SK-N-SH (cell line): ENCODE data around the gene MGME1. TPM values are rescaled to one million over a fixed set of nuclear protein-coding genes. Genes with fewer than 3 reads are reported as not detected.
A peak's percentile ranks its signal among the peaks of the same experiment; 100 is the strongest.

Experiments
- CTCF ChIA-PET: fragments of 300-600, 350-600 bp; formaldehyde crosslinking; extraction: SDS; loops from one replicate; lab custom pipeline; 2021; lab: Yijun Ruan, JAX
- POLR2A ChIA-PET: fragments of 350-600 bp; sonication (Branson Sonifier 250); formaldehyde crosslinking; extraction: SDS; loops from one replicate; lab custom pipeline; 2020; ENCODE audit warnings: antibody characterized with exemption, inconsistent platforms; lab: Yijun Ruan, JAX
- DNase-seq: peaks from one replicate; pipeline ENCODE4 v3.0.0; 2012
- H2AFZ ChIP-seq: fragments of 200-600 bp; sonication (generic); 2 replicates; pipeline ENCODE4 v1.8.1; 2016; ENCODE audit warnings: antibody characterized with exemption, mild to moderate bottlenecking, low read depth
- H3F3A ChIP-seq: fragments of 200-600 bp; sonication (generic); replicated peaks from 2 replicates; pipeline ENCODE3; 2016; ENCODE audit warnings: antibody characterized with exemption, mild to moderate bottlenecking; ENCODE audit not compliant: insufficient read depth
- H3K27ac ChIP-seq, 2 experiments: fragments of 200-500 bp in 1 of 2; fragments of 200-600 bp in 1 of 2; sonication (Bioruptor generic) in 1 of 2; sonication (generic), shearing (Covaris generic) in 1 of 2; 2 replicates each; pipeline versions ENCODE4 v1.5.1 to v1.6.1; 2014 to 2016; ENCODE audit warnings: low read depth in 2 of 2, inconsistent platforms in 1 of 2, low read length in 1 of 2, mild to moderate bottlenecking in 1 of 2, mixed read lengths in 1 of 2
- H3K27me3 ChIP-seq: fragments of 200-600 bp; sonication (generic), shearing (Covaris generic); 2 replicates; pipeline ENCODE4 v1.6.1; 2016; ENCODE audit warnings: mixed run types; ENCODE audit not compliant: insufficient read depth
- H3K36me3 ChIP-seq, 2 experiments: fragments of 200-500 bp in 1 of 2; fragments of 200-600 bp in 1 of 2; sonication (Bioruptor generic) in 1 of 2; sonication (generic) in 1 of 2; replicated peaks in 1 of 2; 2 replicates each; pipeline versions ENCODE3 to v1.5.1; 2014 to 2016; ENCODE audit warnings: low read length in 1 of 2, mild to moderate bottlenecking in 1 of 2; ENCODE audit not compliant: insufficient read depth in 2 of 2, control insufficient read depth in 1 of 2
- H3K4me1 ChIP-seq, 2 experiments: fragments of 200-500 bp in 1 of 2; fragments of 200-600 bp in 1 of 2; sonication (Bioruptor generic) in 1 of 2; sonication (generic), shearing (Covaris generic) in 1 of 2; 2 replicates each; pipeline versions ENCODE4 v1.5.1 to v1.6.1; 2014 to 2016; ENCODE audit warnings: low read depth in 1 of 2, low read length in 1 of 2, mixed run types in 1 of 2; ENCODE audit not compliant: insufficient read depth in 2 of 2, control insufficient read depth in 1 of 2
- H3K4me2 ChIP-seq: fragments of 200-600 bp; sonication (generic), shearing (Covaris generic); 2 replicates; pipeline ENCODE4 v1.6.1; 2017; ENCODE audit warnings: mixed run types
- H3K4me3 ChIP-seq, 2 experiments: fragments of 200-500 bp in 1 of 2; fragments of 200-600 bp in 1 of 2; sonication (Bioruptor generic) in 1 of 2; sonication (generic), shearing (Covaris generic) in 1 of 2; 2 replicates each; pipeline versions ENCODE4 v1.5.1 to v1.8.1; 2014 to 2016; ENCODE audit warnings: low read depth in 2 of 2, inconsistent platforms in 1 of 2, low read length in 1 of 2, mild to moderate bottlenecking in 1 of 2, mixed read lengths in 1 of 2, moderate library complexity in 1 of 2
- H3K79me2 ChIP-seq: fragments of 200-600 bp; sonication (generic); 2 replicates; pipeline ENCODE4 v1.8.1; 2017; ENCODE audit warnings: mild to moderate bottlenecking; ENCODE audit not compliant: insufficient read depth
- H3K9ac ChIP-seq: fragments of 200-600 bp; sonication (generic); 2 replicates; pipeline ENCODE4 v1.6.1; 2017; ENCODE audit warnings: mixed run types
- H3K9me2 ChIP-seq: fragments of 200-600 bp; sonication (generic); 2 replicates; pipeline ENCODE4 v1.6.1; 2017; ENCODE audit warnings: mixed run types
- H3K9me3 ChIP-seq: fragments of 200-600 bp; sonication (generic); 2 replicates; pipeline ENCODE4 v1.6.1; 2017; ENCODE audit warnings: mixed run types, mild to moderate bottlenecking, moderate library complexity
- H4K20me1 ChIP-seq: fragments of 200-600 bp; sonication (generic); 2 replicates; pipeline ENCODE4 v1.6.1; 2017; ENCODE audit warnings: mild to moderate bottlenecking, mixed run types; ENCODE audit not compliant: insufficient read depth
- CHD2 ChIP-seq: fragments of 150-350 bp; IDR thresholded peaks from 2 replicates; pipeline ENCODE4 v1.6.1; 2018; ENCODE audit warnings: low read length; ENCODE audit not compliant: partially characterized antibody
- ELF1 ChIP-seq: IDR thresholded peaks from 2 replicates; pipeline ENCODE4 v1.4.0; 2012
- FOXJ3 ChIP-seq: sonication (generic); formaldehyde crosslinking; IDR thresholded peaks from 2 replicates; pipeline ENCODE4 v1.5.1; 2020; ENCODE audit warnings: mild to moderate bottlenecking, missing genetic modification reagents
- GABPA ChIP-seq: IDR thresholded peaks from 2 replicates; pipeline ENCODE4 v1.4.0; 2012; ENCODE audit warnings: low read depth, mild to moderate bottlenecking
- JUND ChIP-seq: IDR thresholded peaks from 2 replicates; pipeline ENCODE4 v1.4.0; 2012
- MXI1 ChIP-seq: IDR thresholded peaks from 2 replicates; pipeline ENCODE4 v1.6.1; 2012; ENCODE audit warnings: mild to moderate bottlenecking, low read depth, low read length, improper control_type of control experiment
- NRF1 ChIP-seq: IDR thresholded peaks from 2 replicates; pipeline ENCODE4 v1.6.1; 2012; ENCODE audit warnings: low read depth, mild to moderate bottlenecking, low read length
- POLR2AphosphoS5 ChIP-seq: IDR thresholded peaks from 2 replicates; pipeline ENCODE4 v1.6.1; 2012; ENCODE audit warnings: low read depth, low read length
- RAD21 ChIP-seq: IDR thresholded peaks from 2 replicates; pipeline ENCODE4 v1.6.1; 2012; ENCODE audit warnings: mild to moderate bottlenecking, low read length
- SMC3 ChIP-seq: IDR thresholded peaks from 2 replicates; pipeline ENCODE4 v1.6.1; 2012; ENCODE audit warnings: low read depth, low read length, improper control_type of control experiment
- TAF1 ChIP-seq: IDR thresholded peaks from 2 replicates; pipeline ENCODE4 v1.6.1; 2012; ENCODE audit warnings: low read depth, mild to moderate bottlenecking, low read length, moderate library complexity, borderline replicate concordance
- YY1 ChIP-seq: IDR thresholded peaks from 2 replicates; pipeline ENCODE4 v1.4.0; 2012; ENCODE audit warnings: low read depth, mild to moderate bottlenecking
- WGBS: methylation state at CpG from one replicate; pipeline ENCODE4 v1.1.6; 2017; ENCODE audit warnings: low lambda C conversion rate; 5-methylcytosine and 5-hydroxymethylcytosine counted together
- polyA plus RNA-seq, 3 experiments: library from polyadenylated mRNA; depleted of rRNA; stranded (reverse); fragments of >200 nt; gene quantifications; 2 replicates each; pipeline ENCODE4 v1.2.3, GENCODE V29; 2012
- TF ChIP-seq, protein P1 (sequence below): fragments of 150-350 bp; IDR thresholded peaks from 2 replicates; pipeline ENCODE4 v1.6.1; 2016; ENCODE audit warnings: mild to moderate bottlenecking, low read depth, low read length
- TF ChIP-seq, protein P2 (sequence below): IDR thresholded peaks from 2 replicates; pipeline ENCODE4 v1.4.0; 2012; ENCODE audit warnings: low read depth
- TF ChIP-seq, protein P3 (sequence below): fragments of 150-350 bp; IDR thresholded peaks from 2 replicates; pipeline ENCODE4 v1.6.1; 2017; ENCODE audit warnings: antibody characterized with exemption, low read length, low read depth, borderline replicate concordance
- TF ChIP-seq, protein P4 (sequence below): fragments of 200-600 bp; sonication (generic); IDR thresholded peaks from 2 replicates; pipeline ENCODE4 v1.6.1; 2017; ENCODE audit warnings: antibody characterized with exemption, mild to moderate bottlenecking, moderate library complexity

MGME1 gene
- polyA plus RNA-seq, 1 of the 3 experiments (the other 2 are of a cell fraction) = 7.9 TPM

DNA sequence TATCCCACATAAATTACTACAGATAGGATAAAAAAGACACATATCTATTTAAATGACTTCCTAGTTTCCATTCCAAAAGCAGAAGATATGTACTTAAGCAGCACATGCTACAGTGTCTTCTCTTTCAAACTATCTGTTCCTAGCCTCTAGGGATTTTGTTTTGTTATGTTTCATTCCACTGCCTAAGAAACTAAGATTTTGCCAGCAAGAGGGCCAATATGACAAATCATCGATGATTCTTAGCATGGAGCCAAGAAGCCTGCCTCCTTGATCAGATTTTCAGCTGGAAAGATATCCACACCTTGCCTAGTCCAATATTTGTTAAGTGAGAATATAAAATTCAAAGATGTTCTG is 7.3 kb upstream of the MGME1 start:
- no peaks in the 10 kb centered on the region for H3K9me2 ChIP-seq
- DNase-seq = no peak
- peaks cover 97% of the 10 kb centered on the region for H4K20me1 ChIP-seq
- no peaks in the 10 kb centered on the region for H3K27me3 ChIP-seq
- TF ChIP-seq GABPA = no peak
- no peak for TF ChIP-seq RAD21
- TF ChIP-seq POLR2AphosphoS5 = no peak
- TF ChIP-seq SMC3 = no peak
- TF ChIP-seq FOXJ3 = no peak
- peaks cover 100% of the 10 kb centered on the region for H3K79me2 ChIP-seq
- H3K9me3 ChIP-seq = no peaks in the 10 kb centered on the region
- ChIA-PET POLR2A (no interaction called here), CTCF (interaction anchor here (1.4 kb wide), 1 partner anchor 279 kb away, joined by 5 read pairs; the partner anchor contains the start of gene RRBP1)
- H3K36me3 ChIP-seq = peaks cover 5 to 19% of the 10 kb centered on the region in 2 experiments
- peak overlapping the region in 1 of 2 experiments; percentile 6; a peak in 1 of 4 replicates for H3K27ac ChIP-seq
- no peak overlapping the region for H2AFZ ChIP-seq
- H3K4me1 ChIP-seq = peaks cover 21 to 22% of the 10 kb centered on the region in 2 experiments; a peak in 3 of 4 replicates
- no peak overlapping the region for H3K4me2 ChIP-seq
- H3K9ac ChIP-seq = no peak overlapping the region
- no peak overlapping the region for H3K4me3 ChIP-seq
- peaks cover 10% of the 10 kb centered on the region for H3F3A ChIP-seq
- WGBS = 41% methylated on average over 1 of the region's 1 CpG

DNA sequence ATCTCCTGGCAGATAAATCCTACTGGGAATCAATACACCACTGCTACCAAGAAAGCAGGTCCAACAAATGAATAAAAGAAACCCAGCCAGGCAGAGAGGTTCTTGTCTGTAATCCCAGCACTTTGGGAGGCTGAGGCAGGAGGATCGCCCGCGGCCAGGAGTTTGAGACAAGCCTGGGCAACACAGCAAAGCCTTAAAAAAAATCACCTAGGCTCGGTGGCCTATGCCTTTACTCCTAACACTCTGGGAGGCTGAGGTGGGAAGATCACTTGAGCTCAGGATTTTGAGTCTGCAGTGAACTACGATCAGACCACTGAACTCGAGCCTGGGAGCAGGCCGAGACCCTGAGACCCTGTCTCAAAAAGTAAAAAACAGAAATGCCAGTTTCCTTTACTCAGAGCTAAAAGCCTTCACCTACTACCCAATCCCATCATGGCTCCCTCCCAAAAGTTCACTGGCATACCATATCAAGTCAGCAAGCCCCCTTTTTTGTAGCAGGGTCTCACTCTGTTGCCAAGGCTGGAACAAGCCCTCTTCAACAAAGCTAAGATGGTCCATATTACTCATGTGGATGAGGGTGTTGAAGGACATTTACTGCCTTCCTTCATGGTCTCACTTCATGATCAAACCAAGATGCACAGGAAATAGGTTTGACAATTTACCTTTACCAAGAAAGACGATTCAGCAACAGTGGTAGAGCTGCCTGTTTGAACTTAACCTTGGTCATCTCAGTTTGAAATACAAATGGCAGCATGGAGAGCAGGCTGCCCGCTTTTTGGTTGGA is 5.5 kb upstream of the MGME1 start:
- Histone ChIP-seq H2AFZ (no peak overlapping the region), H3K27me3 (no peaks in the 10 kb centered on the region), H3F3A (peaks cover 4% of the 10 kb centered on the region), H3K79me2 (peaks cover 99% of the 10 kb centered on the region), H3K4me2 (no peak overlapping the region), H3K4me1 (peaks cover 17 to 22% of the 10 kb centered on the region in 2 experiments; a peak in 3 of 4 replicates), H3K9me2 (no peaks in the 10 kb centered on the region), H3K4me3 (no peak overlapping the region), H3K9me3 (no peaks in the 10 kb centered on the region), H4K20me1 (peaks cover 85% of the 10 kb centered on the region), H3K36me3 (peaks cover 2 to 19% of the 10 kb centered on the region in 2 experiments), H3K27ac (peak overlapping the region in 1 of 2 experiments; percentile 13; a peak in 1 of 4 replicates), H3K9ac (no peak overlapping the region)
- ChIA-PET POLR2A (no interaction called here), CTCF (interaction anchor here (0.8 to 3.5 kb wide), 4 partner anchors 16 to 392 kb away, joined by 3 to 16 read pairs (median 3); no protein-coding TSS in a partner anchor)
- 86% methylated on average over 8 of the region's 9 CpGs for WGBS
- TF ChIP-seq JUND (no peak), YY1 (no peak), ELF1 (no peak), MXI1 (no peak), CHD2 (no peak), NRF1 (no peak), TAF1 (no peak), FOXJ3 (no peak)
- TF ChIP-seq, protein P1, sequence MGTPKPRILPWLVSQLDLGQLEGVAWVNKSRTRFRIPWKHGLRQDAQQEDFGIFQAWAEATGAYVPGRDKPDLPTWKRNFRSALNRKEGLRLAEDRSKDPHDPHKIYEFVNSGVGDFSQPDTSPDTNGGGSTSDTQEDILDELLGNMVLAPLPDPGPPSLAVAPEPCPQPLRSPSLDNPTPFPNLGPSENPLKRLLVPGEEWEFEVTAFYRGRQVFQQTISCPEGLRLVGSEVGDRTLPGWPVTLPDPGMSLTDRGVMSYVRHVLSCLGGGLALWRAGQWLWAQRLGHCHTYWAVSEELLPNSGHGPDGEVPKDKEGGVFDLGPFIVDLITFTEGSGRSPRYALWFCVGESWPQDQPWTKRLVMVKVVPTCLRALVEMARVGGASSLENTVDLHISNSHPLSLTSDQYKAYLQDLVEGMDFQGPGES = no peak
- TF ChIP-seq, protein P2, sequence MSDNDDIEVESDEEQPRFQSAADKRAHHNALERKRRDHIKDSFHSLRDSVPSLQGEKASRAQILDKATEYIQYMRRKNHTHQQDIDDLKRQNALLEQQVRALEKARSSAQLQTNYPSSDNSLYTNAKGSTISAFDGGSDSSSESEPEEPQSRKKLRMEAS = no peak
- TF ChIP-seq, protein P3, sequence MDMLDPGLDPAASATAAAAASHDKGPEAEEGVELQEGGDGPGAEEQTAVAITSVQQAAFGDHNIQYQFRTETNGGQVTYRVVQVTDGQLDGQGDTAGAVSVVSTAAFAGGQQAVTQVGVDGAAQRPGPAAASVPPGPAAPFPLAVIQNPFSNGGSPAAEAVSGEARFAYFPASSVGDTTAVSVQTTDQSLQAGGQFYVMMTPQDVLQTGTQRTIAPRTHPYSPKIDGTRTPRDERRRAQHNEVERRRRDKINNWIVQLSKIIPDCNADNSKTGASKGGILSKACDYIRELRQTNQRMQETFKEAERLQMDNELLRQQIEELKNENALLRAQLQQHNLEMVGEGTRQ = no peak
- TF ChIP-seq, protein P4, sequence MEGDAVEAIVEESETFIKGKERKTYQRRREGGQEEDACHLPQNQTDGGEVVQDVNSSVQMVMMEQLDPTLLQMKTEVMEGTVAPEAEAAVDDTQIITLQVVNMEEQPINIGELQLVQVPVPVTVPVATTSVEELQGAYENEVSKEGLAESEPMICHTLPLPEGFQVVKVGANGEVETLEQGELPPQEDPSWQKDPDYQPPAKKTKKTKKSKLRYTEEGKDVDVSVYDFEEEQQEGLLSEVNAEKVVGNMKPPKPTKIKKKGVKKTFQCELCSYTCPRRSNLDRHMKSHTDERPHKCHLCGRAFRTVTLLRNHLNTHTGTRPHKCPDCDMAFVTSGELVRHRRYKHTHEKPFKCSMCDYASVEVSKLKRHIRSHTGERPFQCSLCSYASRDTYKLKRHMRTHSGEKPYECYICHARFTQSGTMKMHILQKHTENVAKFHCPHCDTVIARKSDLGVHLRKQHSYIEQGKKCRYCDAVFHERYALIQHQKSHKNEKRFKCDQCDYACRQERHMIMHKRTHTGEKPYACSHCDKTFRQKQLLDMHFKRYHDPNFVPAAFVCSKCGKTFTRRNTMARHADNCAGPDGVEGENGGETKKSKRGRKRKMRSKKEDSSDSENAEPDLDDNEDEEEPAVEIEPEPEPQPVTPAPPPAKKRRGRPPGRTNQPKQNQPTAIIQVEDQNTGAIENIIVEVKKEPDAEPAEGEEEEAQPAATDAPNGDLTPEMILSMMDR = no peak
- DNase-seq = no peak
